ENCODE data around the gene DNAJC22. TPM values are rescaled to one million over a fixed set of nuclear protein-coding genes. Genes with fewer than 3 reads are reported as not detected.

Gene DNAJC22
- total and polyA plus RNA-seq, 4 donors, result 0.24 to 1.7 (median 0.89) TPM

DNA sequence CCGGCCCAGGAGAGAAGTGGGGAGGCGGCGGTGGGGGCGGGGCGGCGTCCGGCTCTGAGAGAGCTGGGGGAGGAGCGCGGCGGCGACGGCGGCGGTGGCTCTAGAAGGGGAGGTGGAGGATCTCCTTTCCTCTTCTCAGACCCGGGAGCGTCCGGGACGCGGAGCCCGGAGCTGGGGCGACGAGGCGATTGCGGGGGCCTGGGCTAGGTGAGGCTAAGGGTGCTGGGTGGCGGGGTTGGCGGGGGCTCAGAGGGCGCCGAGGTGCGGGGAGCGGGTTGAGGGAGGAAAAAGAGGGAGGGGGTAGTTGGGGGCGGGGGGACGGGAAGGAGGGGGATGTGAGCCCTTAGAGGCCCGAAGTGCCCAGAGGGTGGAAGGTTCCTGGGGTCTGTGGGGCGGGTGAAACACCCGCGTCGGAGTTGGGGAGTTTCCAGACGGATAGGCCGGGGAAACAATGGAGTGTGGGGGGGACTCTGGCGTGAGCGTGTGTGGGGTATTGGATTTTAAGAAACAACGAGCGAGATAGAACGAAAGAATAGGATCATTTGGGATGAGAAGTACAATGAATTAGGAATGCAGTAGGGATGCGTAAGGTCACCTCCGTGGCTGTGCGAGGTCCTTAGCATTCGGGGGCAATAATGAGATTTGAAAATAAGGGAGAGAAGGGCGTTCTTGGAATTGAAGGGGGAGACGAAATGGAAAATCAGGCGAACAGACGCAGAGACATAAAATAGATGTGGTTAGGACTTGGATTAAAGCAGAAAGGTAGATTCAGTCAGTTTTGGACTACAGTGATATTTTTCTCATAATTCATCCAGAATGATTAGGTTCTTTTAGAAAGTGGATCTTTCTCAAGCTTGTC, 20.9 kb downstream of the DNAJC22 start, which contains the start of gene SPATS2:
Gene SPATS2 (plus strand): TSS at position 82 of the 859 bp plus-strand sequence. CDS start 93,551 bp downstream, outside the sequence.
- H3K27ac ChIP-seq (ENCODE audit: low read depth in 1 of 2, low read length in 1 of 2), result peak within 1 kb of the TSS; percentile 92 to 98
- no peaks in the 10 kb centered on the region for H3K27me3 ChIP-seq (ENCODE audit: control insufficient read depth in 3 of 3, insufficient read depth in 3 of 3, low read length in 2 of 3)

DNA sequence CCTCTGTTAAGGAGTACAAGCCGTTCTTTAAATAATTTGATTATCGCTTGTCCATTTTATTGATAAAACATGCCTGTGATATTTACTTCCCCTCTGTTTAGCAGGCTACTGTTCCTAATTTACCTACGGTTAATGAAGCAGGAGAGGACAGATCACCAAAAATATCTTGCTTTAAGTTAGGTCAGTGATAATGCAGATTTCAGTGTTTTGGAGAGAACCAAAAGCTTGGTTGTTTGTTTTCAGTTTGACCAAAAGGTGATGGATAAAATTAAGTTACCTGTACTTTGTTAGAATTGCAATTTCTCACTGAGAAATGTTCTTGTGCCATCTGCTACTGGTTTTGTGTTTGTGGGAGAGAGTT, 21.5 kb downstream of the DNAJC22 start:
- peaks cover 0 to 19% (median 5%) of the 10 kb centered on the region in 5 donors for H3K4me1 ChIP-seq (ENCODE audit: control insufficient read depth in 5 of 5, insufficient read depth in 5 of 5, low read length in 5 of 5)
- TF ChIP-seq, protein P1, sequence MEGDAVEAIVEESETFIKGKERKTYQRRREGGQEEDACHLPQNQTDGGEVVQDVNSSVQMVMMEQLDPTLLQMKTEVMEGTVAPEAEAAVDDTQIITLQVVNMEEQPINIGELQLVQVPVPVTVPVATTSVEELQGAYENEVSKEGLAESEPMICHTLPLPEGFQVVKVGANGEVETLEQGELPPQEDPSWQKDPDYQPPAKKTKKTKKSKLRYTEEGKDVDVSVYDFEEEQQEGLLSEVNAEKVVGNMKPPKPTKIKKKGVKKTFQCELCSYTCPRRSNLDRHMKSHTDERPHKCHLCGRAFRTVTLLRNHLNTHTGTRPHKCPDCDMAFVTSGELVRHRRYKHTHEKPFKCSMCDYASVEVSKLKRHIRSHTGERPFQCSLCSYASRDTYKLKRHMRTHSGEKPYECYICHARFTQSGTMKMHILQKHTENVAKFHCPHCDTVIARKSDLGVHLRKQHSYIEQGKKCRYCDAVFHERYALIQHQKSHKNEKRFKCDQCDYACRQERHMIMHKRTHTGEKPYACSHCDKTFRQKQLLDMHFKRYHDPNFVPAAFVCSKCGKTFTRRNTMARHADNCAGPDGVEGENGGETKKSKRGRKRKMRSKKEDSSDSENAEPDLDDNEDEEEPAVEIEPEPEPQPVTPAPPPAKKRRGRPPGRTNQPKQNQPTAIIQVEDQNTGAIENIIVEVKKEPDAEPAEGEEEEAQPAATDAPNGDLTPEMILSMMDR (IDR thresholded peaks at IDR 0.05; ENCODE audit: control extremely low read depth, extremely low read depth), result no peak
- peak overlapping the region in 1 of 2 donors; percentile 56 for H3K27ac ChIP-seq (ENCODE audit: low read depth in 1 of 2, low read length in 1 of 2)
- 27 to 30% methylated on average over 3 of the region's 3 CpGs for WGBS, 2 donors
- peak overlapping the region; percentile 84 to 95 for H3K9ac ChIP-seq (ENCODE audit: insufficient read depth in 1 of 2, low read length in 2 of 2)
- no peaks in the 10 kb centered on the region for H3K9me3 ChIP-seq (ENCODE audit: control insufficient read depth in 4 of 4, insufficient read depth in 3 of 4, low read length in 3 of 4)
- H3K27me3 ChIP-seq (ENCODE audit: control insufficient read depth in 3 of 3, insufficient read depth in 3 of 3, low read length in 2 of 3), result no peaks in the 10 kb centered on the region
- H3K4me3 ChIP-seq, result no peak overlapping the region
- DNase-seq (no peak), ATAC-seq (ENCODE audit: insufficient read depth, low FRiP score) (no peak)
- H3K36me3 ChIP-seq (ENCODE audit: control insufficient read depth in 4 of 4, insufficient read depth in 4 of 4, low read length in 4 of 4), result no peaks in the 10 kb centered on the region

More for the DNA sequence above, 20.9 kb downstream of the DNAJC22 start, which contains the start of gene SPATS2:
- Histone ChIP-seq H3K4me1 (ENCODE audit: control insufficient read depth in 5 of 5, insufficient read depth in 5 of 5, low read length in 5 of 5) (peaks cover 0 to 19% (median 5%) of the 10 kb centered on the region in 5 donors), H3K9me3 (ENCODE audit: control insufficient read depth in 4 of 4, insufficient read depth in 3 of 4, low read length in 3 of 4) (no peaks in the 10 kb centered on the region), H3K9ac (ENCODE audit: insufficient read depth in 1 of 2, low read length in 2 of 2) (peak within 1 kb of the TSS; percentile 84 to 95), H3K36me3 (ENCODE audit: control insufficient read depth in 4 of 4, insufficient read depth in 4 of 4, low read length in 4 of 4) (no peaks in the 10 kb centered on the region), H3K4me3 (peak within 1 kb of the TSS; percentile 83)
- TF ChIP-seq, protein P1 (IDR thresholded peaks at IDR 0.05; ENCODE audit: control extremely low read depth, extremely low read depth), result no peak
- ATAC-seq (ENCODE audit: insufficient read depth, low FRiP score) (no peak), DNase-seq (peak in 2 of 3 donors; percentile 66 to 75)
- WGBS, 2 donors, result 1 to 2% methylated on average over 40 to 52 of the region's 52 CpGs

GRCh38 chr12:49369411-49370145, 22.9 kb downstream of the DNAJC22 start:
- H3K9ac ChIP-seq (ENCODE audit: insufficient read depth in 1 of 2, low read length in 2 of 2), result peak overlapping the region in 1 of 2 donors; percentile 58
- H3K36me3 ChIP-seq (ENCODE audit: control insufficient read depth in 4 of 4, insufficient read depth in 4 of 4, low read length in 4 of 4), result peaks cover 0 to 5% (median 2%) of the 10 kb centered on the region in 4 donors
- H3K9me3 ChIP-seq (ENCODE audit: control insufficient read depth in 4 of 4, insufficient read depth in 3 of 4, low read length in 3 of 4), result no peaks in the 10 kb centered on the region
- H3K27me3 ChIP-seq (ENCODE audit: control insufficient read depth in 3 of 3, insufficient read depth in 3 of 3, low read length in 2 of 3), result no peaks in the 10 kb centered on the region
- DNase-seq (peak; percentile 45 to 64 (median 59)), ATAC-seq (ENCODE audit: insufficient read depth, low FRiP score) (no peak)
- H3K4me1 ChIP-seq (ENCODE audit: control insufficient read depth in 5 of 5, insufficient read depth in 5 of 5, low read length in 5 of 5), result peaks cover 0 to 19% (median 5%) of the 10 kb centered on the region in 5 donors
- no peak overlapping the region for H3K4me3 ChIP-seq
- WGBS, 2 donors, result 52 to 58% methylated on average over 6 of the region's 6 CpGs
- TF ChIP-seq, protein P1 (IDR thresholded peaks at IDR 0.05; ENCODE audit: control extremely low read depth, extremely low read depth), result no peak
- H3K27ac ChIP-seq (ENCODE audit: low read depth in 1 of 2, low read length in 1 of 2), result no peak overlapping the region
